ENCODE measurements around the gene ABI3BP.
"Not testable (repeated sequence)": the region's sequence is repeated elsewhere in the genome, so short reads cannot be mapped to it uniquely, and the experiment has no call there.

Gene ABI3BP, protein sequence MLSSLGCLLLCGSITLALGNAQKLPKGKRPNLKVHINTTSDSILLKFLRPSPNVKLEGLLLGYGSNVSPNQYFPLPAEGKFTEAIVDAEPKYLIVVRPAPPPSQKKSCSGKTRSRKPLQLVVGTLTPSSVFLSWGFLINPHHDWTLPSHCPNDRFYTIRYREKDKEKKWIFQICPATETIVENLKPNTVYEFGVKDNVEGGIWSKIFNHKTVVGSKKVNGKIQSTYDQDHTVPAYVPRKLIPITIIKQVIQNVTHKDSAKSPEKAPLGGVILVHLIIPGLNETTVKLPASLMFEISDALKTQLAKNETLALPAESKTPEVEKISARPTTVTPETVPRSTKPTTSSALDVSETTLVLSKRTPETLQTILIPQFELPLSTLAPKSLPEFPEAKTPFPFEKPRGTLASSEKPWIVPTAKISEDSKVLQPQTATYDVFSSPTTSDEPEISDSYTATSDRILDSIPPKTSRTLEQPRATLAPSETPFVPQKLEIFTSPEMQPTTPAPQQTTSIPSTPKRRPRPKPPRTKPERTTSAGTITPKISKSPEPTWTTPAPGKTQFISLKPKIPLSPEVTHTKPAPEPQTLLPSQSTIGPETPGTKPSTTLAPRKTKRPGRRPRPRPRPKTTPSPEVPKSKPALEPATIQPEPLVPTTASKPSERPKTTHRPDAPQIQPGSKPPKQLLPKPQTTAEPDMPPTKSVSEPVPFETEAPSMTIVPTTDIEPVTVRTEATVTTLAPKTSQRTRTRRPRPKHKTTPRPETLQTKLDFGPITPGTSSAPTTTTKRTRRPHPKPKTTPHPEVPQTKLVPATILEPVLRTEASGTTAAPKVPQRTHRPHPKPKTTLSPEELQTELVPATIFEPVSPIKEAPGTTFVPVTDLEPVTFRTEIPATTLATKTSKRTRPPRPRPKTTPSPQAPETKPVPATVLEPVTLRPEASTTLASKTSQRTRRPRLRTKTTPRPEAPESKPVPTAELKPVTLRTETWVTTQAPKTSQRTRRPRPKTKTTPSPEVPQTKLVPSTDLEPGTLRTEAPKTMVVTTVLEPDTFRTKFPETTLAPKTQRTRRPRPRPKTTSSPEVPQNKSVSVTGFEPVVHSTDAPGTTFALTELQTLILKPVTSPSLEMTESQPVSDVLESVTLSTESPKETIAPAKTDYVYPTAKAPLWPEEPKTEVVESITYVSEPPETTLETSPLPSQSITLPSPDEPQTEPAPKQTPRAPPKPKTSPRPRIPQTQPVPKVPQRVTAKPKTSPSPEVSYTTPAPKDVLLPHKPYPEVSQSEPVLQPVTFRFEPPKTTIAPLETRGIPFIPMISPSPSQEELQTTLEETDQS (N-terminal part only)

GRCh38 chr3:100993309-100993708 is at the start of gene ABI3BP:
Gene ABI3BP (minus strand): TSS chr3:100993421. CDS start chr3:100993384, 37 bp downstream.
- no peak for DNase-seq

DNA sequence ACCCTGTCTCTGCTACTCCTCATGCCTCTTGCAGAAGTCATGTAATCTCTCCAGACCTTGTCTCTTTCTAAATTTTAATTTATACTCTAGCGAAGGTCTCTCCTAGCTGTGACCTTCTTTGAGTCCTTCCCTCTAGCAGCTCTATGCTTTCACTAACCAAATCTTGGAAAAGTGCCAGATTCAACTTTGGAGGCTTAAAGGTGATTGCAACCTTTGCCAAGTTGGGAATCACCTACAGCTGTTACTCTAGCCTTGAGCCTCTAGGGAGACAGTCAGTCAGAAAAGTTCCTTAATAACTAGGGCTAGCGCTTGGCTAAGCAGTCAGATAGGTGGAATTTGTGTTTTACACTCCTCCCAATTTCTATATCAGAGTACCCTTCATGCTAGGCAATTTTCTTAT is 46.1 kb upstream of the ABI3BP start:
- DNase-seq, result no peak

- DNase-seq, result no peak
These were observed 45.7 kb upstream of the ABI3BP start for GRCh38 chr3:101038880-101039279.

- no peak for DNase-seq
These were observed 45.2 kb upstream of the ABI3BP start for GRCh38 chr3:101038393-101038792.

DNA sequence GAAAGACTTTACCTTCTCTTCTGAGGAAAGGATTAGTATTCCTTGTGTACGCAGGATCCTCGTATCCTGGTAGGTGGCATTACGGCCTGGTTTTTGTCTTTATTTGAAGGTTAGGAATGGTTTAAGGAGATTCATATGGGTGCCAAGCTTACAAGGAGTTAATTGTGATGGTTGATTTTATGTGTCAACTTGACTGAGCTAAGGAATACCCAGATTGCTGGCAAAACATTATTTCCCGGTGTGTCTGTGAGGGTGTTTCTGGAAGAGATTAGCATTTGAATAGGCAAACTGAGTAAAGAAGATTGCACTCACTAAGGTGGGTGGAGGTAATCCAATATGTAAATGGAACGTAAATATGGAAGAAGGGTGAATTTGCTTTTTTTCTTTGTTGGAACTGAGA is 44.4 kb upstream of the ABI3BP start:
- DNase-seq, result no peak

DNA sequence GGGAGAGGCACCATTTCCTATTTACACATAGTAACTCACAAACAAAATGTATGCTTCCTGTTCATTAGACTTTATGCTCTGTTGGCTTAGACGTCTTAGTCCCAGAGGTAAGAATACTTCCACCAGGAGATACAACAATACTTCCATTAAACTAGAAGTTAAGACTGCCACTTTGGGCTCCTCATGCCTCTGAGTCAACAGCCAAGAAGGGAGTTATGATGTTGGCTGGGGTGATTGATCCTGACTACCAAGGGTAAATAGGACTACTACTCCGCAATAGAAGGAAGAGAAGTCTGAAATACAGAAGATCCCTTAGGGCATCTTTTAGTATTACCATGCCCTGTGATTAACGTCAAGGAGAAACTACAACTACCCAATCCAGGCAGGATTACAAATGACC is 43.5 kb upstream of the ABI3BP start:
- no peak for DNase-seq

GRCh38 chr3:101036213-101036618 is 43.0 kb upstream of the ABI3BP start:
- no peak for DNase-seq

DNA sequence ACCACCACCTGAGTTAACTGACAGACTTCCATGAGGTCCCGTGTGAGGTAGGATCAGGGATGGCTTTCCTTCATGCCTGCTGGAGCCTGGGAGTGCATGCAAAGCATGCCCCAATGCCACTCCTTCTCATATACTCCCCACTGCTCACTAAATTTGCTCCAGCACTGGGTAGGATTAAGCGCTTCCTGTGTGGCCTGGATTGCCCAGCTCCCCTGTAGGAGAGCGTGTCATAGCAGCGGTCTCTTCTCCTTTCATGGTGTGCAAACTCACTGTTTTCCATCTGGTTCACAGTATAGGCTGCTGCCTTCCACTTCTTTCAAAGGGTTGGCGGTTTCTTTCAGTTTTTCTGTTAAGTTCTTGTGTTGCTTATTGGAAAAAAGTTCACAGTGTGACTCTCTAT is 34.1 kb upstream of the ABI3BP start:
- DNase-seq, result no peak

- no peak for DNase-seq
These were observed 33.7 kb upstream of the ABI3BP start for GRCh38 chr3:101026881-101027280.

- no peak for DNase-seq
These were observed 33.0 kb upstream of the ABI3BP start for GRCh38 chr3:101026244-101026643.

DNA sequence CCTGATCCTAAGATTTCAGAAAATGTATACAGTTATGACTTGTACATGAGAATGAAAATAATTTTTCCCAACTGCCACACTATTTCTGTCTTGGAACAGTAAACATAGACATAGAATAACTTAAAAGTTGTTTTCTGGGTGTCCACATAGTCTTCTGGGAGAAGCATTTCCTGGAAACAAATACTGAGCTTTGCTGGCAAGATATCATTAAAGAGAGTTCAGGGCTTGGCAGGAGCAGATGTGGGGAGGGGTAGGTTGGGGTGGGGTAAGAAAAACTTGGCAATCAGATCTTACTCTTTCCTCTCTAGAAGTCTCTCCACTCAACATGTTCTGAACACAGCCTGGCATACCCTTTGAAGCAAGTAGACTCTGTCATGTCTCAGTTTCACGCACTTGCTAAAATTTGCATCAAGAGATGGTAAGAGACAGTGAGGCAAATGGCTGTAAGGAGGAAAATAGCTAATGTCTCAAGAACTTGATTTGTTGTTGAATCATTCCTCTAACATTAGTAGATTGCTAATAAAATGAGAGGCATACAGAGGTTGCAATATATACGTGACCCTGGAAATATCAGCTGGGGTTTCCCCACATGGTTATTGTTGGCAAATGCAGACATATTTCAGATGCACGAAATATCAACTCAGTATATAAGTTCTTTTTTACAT is 27.3 kb upstream of the ABI3BP start:
- DNase-seq, result no peak

- DNase-seq, result no peak
These were observed 23.8 kb upstream of the ABI3BP start for GRCh38 chr3:101017017-101017416.

- DNase-seq, result not testable (repeated sequence)
These were observed 19.1 kb upstream of the ABI3BP start for GRCh38 chr3:101012312-101012711.

DNA sequence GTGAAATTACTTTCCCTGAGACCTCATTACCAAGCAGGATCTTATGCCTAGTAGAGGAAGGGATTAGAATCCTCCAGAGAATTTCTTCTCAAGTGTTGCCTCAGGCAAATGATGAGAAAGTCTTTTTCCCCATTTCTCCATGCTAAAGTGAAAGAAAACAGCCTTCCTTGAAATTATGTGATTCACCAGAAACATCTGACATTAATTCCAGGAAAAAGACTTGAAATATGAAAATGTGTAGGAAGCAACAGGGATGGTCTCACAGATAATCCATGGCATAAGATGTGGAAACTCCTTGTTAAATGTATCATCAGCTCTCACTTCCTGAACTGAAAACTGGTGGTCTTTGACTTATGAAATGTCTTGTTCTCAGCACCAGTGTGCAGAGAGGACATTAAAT is 17.9 kb upstream of the ABI3BP start:
- DNase-seq, result no peak

GRCh38 chr3:101010296-101010695 is 17.1 kb upstream of the ABI3BP start:
- DNase-seq, result no peak

- DNase-seq, result no peak
These were observed 16.2 kb upstream of the ABI3BP start for GRCh38 chr3:101009386-101009785.

GRCh38 chr3:100999160-100999559 is 5.9 kb upstream of the ABI3BP start:
- DNase-seq, result no peak

GRCh38 chr3:100994809-100995208 is 1.6 kb upstream of the ABI3BP start:
- no peak for DNase-seq

DNA sequence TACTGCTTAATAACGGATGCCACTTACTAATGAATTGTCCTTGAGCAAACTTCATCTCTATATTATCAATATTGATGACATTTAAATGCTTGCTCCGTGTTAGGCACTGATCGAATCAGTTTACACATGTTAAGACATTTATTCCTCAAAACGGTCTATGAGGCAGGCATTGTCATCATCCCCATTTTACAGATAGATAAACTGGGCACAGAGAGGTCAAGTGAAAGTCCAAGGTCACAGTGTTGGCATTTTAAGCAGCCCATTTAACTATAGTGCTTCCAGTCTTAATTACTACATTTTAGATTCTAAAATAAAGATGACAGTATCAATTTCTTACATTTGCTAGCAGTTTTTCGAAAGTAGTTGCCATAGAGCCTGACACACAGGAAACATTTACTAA is 966 bp upstream of the ABI3BP start:
- no peak for DNase-seq

DNA sequence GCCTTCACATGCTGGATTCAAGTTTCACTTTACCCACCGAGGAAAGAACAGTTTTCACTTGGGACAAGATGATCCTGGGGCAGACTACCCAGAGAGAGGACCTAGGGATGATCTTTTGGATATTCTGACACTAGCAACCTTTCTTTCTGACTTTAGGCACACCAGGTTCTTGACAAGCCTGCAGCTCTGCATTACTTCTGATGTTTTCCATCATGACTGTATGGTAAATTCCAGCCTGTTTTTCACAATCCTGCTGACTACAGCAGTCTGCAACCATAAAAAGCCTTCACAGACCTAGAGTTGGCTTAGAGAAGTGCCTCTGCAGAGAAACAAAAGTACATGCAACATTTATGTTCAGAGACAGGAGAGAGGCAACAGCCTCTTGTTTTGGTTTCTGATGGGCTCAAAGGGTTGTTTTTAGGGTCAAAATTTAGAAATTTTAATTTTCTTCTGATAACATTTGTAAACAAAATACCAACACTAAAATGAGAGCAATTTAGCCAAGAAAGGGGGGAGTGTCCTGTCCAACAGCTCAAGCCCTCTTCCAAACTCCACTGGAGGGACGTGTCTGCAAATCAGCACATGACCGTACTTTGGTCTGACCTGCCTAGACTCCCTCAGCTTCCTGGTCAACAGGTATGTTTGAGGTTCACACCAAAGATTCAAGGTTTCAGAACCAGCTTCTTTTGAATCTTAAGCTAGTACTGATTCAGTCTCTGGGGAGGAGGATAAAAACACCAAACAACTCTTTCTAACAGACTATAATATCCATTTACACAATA is 799 bp downstream of the ABI3BP start:
- no peak for DNase-seq

GRCh38 chr3:100988080-100988479 is 5.1 kb downstream of the ABI3BP start:
- DNase-seq, result no peak

DNA sequence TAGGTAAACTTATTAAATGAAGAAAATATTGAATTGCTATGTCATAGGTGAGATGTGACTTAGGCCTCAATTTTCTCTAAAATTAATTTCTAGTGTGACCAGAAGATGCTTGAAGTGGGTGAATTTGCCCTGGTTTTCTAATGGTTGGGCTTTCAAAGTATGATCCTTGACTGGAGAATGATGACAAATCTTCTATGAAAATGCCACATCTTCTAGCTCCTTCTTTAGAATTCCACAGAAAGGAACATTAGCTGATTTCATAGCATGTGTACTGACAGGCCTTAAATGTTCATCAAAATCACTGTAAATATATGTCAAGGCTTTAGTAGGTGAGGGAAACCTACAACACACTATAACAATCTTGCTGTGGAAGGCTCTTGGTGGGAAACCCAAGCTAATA is 8.9 kb downstream of the ABI3BP start:
- no peak for DNase-seq

Measured in activated CD4-positive, alpha-beta T cell treated with anti-CD3 and anti-CD28 coated beads, Interleukin-2, Interleukin-6, amounts not matched to agents 100 ng/mL and 50 ng/mL, durations not matched to agents 16 hours and 8 hours (primary cell).